AG09309 (cell line): ENCODE data around the gene BBOF1.

Source experiments
- DNase-seq: peaks from one replicate; pipeline ENCODE4 v3.0.0-alpha.2; 2010; ENCODE audit warnings: low read depth
- H3K4me3 ChIP-seq: 2 replicates; pipeline ENCODE4 v1.5.1; 2011; ENCODE audit warnings: mild to moderate bottlenecking, low read depth, low read length, moderate library complexity; ENCODE audit not compliant: control insufficient read depth
- TF ChIP-seq, protein P1 (sequence below): IDR thresholded peaks from 2 replicates; pipeline ENCODE4 v1.5.1; 2011; ENCODE audit warnings: mild to moderate bottlenecking, low read depth, low read length, inconsistent platforms; ENCODE audit not compliant: insufficient read depth, control insufficient read depth; ENCODE audit errors: missing control alignments

The BBOF1 gene

DNA sequence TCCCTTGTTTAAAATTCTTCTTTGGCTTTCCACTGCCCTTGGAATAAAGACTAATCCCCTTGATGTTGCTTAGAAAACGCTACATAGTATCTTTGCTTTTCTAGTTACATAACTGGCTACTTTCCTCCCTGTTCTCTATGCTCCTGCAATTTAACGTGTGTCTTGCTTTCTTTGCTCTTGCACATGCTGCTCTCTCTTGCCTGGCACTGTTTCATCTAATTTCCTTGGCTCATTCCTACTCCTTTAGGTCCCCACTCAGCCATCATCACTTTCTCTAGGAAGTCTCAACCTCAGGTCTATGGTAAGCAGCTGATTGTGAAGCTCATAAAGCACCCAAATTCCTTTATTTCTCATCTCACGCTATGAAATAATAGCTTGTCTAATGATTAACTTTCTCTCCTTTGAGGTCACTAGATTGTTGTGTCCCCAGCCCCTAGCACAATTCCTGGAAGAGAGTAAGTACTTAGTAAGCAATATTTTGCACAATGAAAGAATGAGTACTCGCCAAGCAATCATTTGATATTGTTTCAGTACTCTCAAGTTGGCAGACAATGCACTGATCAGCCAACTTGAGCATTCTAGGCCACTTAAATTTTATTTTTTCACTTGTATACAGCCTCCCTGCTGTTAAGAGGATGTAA lies 61.8 kb downstream of the BBOF1 start:
- no peak for DNase-seq
- H3K4me3 ChIP-seq: no peak overlapping the region
- TF ChIP-seq, protein P1, sequence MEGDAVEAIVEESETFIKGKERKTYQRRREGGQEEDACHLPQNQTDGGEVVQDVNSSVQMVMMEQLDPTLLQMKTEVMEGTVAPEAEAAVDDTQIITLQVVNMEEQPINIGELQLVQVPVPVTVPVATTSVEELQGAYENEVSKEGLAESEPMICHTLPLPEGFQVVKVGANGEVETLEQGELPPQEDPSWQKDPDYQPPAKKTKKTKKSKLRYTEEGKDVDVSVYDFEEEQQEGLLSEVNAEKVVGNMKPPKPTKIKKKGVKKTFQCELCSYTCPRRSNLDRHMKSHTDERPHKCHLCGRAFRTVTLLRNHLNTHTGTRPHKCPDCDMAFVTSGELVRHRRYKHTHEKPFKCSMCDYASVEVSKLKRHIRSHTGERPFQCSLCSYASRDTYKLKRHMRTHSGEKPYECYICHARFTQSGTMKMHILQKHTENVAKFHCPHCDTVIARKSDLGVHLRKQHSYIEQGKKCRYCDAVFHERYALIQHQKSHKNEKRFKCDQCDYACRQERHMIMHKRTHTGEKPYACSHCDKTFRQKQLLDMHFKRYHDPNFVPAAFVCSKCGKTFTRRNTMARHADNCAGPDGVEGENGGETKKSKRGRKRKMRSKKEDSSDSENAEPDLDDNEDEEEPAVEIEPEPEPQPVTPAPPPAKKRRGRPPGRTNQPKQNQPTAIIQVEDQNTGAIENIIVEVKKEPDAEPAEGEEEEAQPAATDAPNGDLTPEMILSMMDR: no peak

- TF ChIP-seq, protein P1: no peak
- no peak for DNase-seq
- H3K4me3 ChIP-seq: no peak overlapping the region
These were observed 62.3 kb downstream of the BBOF1 start for GRCh38 chr14:74081491-74081890.

DNA sequence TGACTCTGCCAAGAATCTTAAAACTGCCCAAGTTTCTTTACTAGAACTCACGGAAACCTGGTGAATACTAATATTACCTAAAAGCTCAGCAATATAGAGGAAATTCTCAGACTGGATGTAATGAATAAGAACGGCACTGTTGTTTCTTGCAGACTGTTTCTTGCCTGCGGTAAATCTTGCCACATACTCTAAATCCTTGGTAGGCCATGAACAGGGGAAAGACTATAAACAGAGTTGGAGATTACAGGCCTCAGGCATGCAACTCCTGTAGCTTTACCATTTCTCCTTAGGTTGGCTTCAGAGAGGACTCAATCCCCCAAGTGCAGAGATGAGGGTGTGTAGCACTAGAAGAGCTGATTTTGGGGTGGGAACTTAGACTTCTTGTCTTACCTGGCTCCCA lies 64.0 kb downstream of the BBOF1 start:
- no peak for DNase-seq
- H3K4me3 ChIP-seq: peak overlapping the region; percentile 69; the same call in 1 of the 2 replicates
- TF ChIP-seq, protein P1: no peak

DNA sequence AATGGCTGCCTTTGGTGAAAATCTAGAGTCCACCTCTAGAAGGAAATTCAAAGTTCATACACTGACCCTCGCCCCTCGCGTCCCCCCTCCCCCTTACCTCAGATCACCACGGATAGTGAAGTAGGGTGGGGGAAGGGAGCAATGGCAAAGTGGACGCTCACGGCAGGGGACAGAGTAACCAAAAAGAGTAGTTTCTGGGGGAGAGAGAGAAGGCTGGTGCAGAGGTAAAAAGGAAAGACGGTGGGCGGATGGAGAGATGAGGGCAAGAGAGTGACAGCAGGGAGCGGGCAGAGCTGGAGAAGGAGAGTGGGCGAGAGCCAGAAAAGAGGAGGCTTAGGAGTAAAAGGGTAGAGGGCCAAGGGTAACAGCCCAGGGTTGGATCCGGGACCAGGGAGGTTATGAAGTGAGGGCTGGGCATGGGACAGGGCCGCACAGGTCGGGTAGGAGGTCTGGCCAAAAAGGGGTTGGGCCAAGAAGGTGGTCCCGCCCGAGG lies 64.7 kb downstream of the BBOF1 start:
- TF ChIP-seq, protein P1: no peak
- no peak for DNase-seq
- peak overlapping the region; percentile 69 for H3K4me3 ChIP-seq

- peak; percentile 100 for DNase-seq
- TF ChIP-seq, protein P1: no peak
- peak within 1 kb of the TSS; percentile 83 for H3K4me3 ChIP-seq
These were observed 65.3 kb downstream of the BBOF1 start, which contains the start of the genes ALDH6A1 and LIN52 for GRCh38 chr14:74084277-74085046. ALDH6A1 (minus strand) TSS chr14:74084453; CDS start chr14:74084394, 59 bp downstream. LIN52 (plus strand) TSS chr14:74084956; CDS start chr14:74084975, 19 bp downstream.

DNA sequence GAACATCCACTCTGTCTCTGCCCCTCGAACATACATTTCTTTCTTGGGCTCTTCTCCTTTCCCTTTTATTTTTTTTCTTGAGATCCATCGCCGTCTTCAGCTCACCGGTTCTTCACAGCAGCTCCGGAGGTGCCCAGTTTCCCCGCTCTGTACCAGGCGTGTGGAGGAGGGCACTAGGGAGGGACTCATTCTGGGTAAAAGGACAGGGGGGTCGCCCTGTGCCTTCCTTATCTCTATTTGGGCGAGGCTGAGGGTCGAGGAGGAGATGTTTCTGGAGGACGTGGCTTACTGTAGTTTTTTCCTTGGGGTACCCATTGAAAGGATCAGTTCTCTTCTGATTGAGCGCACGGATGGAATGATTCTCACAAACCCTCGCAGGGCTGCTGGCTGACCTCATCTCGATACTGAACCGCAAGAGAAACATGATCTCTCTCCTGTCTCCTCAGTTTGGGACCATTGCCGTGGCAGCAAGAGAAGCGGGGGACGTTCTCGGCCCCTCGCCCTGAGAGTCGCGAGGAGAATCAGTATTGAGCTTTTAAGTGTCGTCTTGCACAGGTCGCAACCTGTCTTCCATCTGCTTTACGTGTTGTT lies 66.0 kb downstream of the BBOF1 start:
- TF ChIP-seq, protein P1: no peak
- DNase-seq: no peak

More for the DNA sequence above, 66.0 kb downstream of the BBOF1 start:
- H3K4me3 ChIP-seq: peak overlapping the region; percentile 83
